HG02759 (cell line): ENCODE measurements around the gene ZBTB43.

Experiments used
- ATAC-seq: cut with Tn5 transposase; IDR thresholded peaks from one replicate; pipeline ENCODE4 v1.9.1; 2021; ENCODE audit warnings: mild to moderate bottlenecking, moderate library complexity; ENCODE audit not compliant: unreplicated experiment

Gene ZBTB43

DNA sequence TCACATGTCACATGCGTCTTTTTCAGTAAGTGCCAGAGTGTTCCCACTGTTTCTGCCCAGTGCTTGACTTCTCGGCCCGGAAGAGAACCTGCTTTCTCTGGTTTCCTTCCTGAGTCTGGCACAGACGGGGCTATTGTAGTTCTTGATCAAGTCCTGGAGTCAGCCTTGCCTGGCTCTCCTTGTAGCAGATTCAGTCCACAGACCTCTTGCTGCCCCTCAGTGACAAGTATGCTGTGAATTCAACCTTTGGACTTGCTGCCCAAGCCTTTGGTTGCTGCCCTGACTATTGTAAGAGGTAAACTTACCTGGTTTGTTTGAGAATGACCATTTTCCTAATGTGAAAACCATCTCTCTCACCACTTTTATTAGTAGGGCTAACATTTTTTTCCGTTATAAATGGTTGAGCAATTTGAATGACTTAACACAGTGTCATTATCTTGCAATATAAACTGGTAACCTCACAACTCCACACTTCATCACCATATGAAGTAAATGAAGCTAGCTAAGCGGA is 80.3 kb downstream of the ZBTB43 start:
- no peak for ATAC-seq

DNA sequence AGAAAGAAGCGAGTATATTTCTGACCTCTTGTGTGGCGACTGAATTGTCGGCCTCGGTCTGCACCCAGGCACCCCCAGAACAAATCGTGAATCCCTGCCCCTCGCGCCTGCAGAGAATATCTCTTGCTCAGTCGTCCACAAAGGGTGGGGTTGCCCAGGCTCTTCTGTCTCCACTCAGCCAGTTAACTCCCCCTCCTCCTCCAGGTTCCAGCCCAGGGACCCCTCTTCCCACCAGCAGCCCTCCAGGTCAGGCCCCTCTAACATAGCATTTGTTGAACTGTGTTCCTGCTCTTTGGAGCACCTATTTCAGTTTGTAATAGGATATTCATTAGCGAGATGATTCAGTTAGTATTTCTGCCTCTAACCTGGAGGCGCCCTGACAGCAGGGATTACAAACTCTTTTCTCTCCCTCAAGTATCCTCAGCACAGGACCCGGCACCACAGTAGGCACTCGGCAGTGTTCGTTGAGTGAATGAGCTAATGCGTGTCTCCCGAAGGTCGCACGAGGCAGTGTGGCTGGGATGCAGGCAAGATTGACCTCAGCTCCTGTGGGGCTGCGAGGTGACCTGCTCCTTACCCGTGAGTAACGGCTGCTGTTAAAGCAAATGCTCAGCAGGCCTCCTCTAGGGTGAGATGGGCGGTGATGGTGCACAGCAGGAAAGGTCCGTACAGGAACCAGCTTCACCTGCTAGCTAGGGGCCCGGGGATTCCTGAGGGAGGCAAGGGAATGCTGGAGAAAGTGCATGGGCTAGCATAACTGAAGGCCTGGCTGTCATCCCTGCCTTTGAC is 81.4 kb downstream of the ZBTB43 start:
- ATAC-seq = no peak

DNA sequence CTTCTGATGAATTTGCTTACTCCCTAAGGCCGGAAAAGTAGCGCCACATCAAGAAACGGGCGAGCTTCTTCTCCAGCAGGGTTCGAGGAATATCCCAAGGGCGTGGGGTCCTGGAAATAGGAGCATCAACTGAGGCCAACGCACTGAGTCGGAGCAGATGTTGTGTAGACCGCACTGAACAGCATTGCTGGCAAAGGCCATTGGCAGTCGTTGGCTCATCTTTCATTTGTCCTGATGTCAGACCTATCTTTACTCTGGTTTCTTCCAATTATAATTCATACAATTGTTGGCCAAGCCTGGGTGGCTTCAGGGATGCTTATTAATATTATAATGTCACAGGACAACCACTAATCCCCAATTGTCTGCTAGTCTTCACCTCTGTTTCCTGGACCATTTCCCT is 82.1 kb downstream of the ZBTB43 start:
- no peak for ATAC-seq
